ENCODE data around the gene F11. TPM values are rescaled to one million over a fixed set of nuclear protein-coding genes. Genes with fewer than 3 reads are reported as not detected.

Gene F11
- total RNA-seq, 4 donors from 2014 or later, result 0.48 to 0.67 TPM; not detected in 2

DNA sequence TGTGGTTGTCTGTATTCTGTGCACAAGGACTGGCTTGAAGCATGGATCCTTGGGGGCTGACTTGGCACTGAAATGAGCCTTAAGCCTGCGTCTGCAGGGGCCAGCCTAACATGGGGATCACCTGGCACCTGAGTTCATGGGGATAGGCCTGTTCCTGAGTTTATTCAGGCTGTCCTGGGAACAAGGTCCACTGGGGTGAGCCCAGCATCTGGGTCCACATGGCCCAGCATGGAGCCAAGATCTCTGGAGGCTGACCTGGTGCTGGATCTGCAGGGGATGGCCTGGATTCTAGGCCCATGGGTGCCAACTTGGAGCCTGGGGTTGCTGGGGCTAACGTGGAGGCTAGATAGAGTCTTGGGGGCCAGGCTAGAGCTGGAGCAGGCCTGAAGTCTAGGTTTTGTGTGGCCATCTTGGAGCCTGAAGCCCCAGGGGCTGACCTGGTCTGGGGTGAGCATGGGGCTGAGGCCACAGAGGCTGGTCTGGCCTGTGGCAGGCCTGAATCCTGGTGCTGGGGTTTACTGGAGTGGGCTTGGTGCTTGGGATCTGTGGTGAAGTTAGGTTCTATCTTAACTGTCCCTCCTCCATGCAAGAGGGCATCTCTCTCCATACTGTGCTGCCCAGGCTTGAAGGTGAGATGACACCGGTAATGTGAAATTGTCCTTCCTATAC is 39.3 kb upstream of the F11 start:
- Histone ChIP-seq H3K27ac (no peak overlapping the region), H3K27me3 (no peaks in the 10 kb centered on the region), H3K9me3 (no peaks in the 10 kb centered on the region), H3K4me3 (no peak overlapping the region), H3K4me1 (no peaks in the 10 kb centered on the region), H3K36me3 (no peaks in the 10 kb centered on the region)
- DNase-seq, result no peak
- TF ChIP-seq, protein P1, sequence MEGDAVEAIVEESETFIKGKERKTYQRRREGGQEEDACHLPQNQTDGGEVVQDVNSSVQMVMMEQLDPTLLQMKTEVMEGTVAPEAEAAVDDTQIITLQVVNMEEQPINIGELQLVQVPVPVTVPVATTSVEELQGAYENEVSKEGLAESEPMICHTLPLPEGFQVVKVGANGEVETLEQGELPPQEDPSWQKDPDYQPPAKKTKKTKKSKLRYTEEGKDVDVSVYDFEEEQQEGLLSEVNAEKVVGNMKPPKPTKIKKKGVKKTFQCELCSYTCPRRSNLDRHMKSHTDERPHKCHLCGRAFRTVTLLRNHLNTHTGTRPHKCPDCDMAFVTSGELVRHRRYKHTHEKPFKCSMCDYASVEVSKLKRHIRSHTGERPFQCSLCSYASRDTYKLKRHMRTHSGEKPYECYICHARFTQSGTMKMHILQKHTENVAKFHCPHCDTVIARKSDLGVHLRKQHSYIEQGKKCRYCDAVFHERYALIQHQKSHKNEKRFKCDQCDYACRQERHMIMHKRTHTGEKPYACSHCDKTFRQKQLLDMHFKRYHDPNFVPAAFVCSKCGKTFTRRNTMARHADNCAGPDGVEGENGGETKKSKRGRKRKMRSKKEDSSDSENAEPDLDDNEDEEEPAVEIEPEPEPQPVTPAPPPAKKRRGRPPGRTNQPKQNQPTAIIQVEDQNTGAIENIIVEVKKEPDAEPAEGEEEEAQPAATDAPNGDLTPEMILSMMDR (IDR thresholded peaks at IDR 0.05), result no peak
- TF ChIP-seq POLR2A (IDR thresholded peaks at IDR 0.05), result no peak
- intact Hi-C loops (cut with DNase I; ENCODE audit: low total_unique reads), result no loop called here

DNA sequence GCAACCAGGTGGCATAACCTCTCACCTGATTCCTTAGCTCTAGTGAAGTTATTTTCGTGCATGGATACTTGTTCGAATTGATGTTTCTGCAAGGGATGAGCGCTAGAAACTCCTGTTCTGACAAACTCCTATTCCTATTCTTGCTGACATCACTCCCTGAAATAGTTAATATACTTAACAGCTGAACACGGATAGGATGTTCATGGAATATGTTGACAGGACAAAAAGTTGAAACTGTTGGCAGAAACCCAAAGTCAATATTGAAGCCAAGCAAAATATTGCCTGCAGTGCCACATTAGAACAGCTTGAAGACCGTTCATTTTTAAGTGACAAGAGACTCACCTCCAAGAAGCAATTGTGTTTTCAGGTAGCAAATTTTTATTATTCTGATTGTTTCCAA is 38.8 kb upstream of the F11 start, which contains the start of gene KLKB1:
KLKB1 (plus strand) TSS at position 287 of the 400 bp plus-strand sequence. CDS start 689 bp downstream, outside the sequence.
- no peak within 1 kb of the TSS for H3K4me3 ChIP-seq

DNA sequence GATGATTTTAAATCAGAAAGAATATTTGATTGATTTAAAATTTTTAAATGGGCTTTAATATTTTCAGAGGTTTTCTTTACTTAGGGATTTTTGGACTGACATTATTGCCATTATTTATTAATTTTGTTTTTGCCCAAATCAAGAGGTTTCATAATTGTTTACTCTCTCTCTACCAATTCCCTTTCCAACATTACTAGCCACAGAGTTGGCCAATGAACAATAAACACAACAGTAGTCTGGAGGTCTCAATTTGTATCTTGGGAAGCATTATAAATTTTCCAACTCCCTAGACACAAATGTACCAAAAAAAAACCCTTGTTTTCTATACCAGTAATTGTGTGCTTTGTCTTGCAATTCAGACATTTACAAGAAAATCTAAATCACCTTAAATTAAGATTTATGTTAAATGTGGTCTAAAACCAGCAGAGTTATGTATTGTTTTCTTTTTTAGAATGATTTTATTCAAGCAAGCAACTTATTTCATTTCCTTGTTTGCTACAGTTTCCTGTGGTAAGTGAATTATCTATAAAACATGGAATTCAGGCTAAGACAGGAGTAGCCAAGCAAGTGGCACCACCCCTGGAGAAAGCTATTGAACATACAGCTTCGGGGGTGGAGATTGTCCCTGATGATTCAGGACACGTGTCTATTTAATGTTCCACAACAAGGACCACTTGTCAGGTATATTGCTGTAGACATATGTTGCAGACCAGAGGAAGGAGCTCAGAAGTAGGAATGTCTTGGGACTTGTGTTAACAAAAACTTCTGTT is 38.1 kb upstream of the F11 start:
- H3K27ac ChIP-seq, result no peak overlapping the region
- H3K36me3 ChIP-seq, result no peaks in the 10 kb centered on the region
- no peaks in the 10 kb centered on the region for H3K9me3 ChIP-seq
- H3K4me1 ChIP-seq, result no peaks in the 10 kb centered on the region
- no peak for DNase-seq
- H3K27me3 ChIP-seq, result no peaks in the 10 kb centered on the region
- no peak for TF ChIP-seq POLR2A (IDR thresholded peaks at IDR 0.05)
- TF ChIP-seq, protein P1 (IDR thresholded peaks at IDR 0.05), result no peak
- H3K4me3 ChIP-seq, result no peak overlapping the region
- intact Hi-C loops (cut with DNase I; ENCODE audit: low total_unique reads), result no loop called here

More for the DNA sequence above, 38.8 kb upstream of the F11 start, which contains the start of gene KLKB1:
- DNase-seq, result no peak
- Histone ChIP-seq H3K36me3 (no peaks in the 10 kb centered on the region), H3K27ac (no peak within 1 kb of the TSS), H3K4me1 (no peaks in the 10 kb centered on the region), H3K27me3 (no peaks in the 10 kb centered on the region), H3K9me3 (no peaks in the 10 kb centered on the region)
- intact Hi-C loops (cut with DNase I; ENCODE audit: low total_unique reads), result no loop called here
- no peak for TF ChIP-seq POLR2A (IDR thresholded peaks at IDR 0.05)
- TF ChIP-seq, protein P1 (IDR thresholded peaks at IDR 0.05), result no peak

DNA sequence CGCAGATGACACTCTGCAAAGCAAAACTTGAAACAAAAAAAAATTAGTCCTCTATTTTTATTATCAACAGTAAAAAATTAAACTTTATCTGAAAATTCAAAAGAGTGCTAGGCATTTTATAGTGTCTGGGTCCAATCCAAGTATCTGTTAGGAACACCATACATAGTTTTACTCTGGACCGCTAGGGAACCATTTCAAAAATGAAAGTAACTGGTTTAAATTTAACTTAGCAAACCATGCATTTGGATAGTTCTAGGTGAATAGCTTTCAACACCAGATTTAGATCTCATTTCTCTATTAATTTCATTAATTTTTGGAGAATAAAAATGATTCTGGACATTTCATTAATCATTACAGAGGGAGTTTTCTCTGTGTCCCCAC is 37.5 kb upstream of the F11 start:
- no peak for DNase-seq
- TF ChIP-seq, protein P1 (IDR thresholded peaks at IDR 0.05), result no peak
- TF ChIP-seq POLR2A (IDR thresholded peaks at IDR 0.05), result no peak
- no peak overlapping the region for H3K27ac ChIP-seq
- H3K36me3 ChIP-seq, result no peaks in the 10 kb centered on the region
- no peaks in the 10 kb centered on the region for H3K27me3 ChIP-seq
- intact Hi-C loops (cut with DNase I; ENCODE audit: low total_unique reads), result no loop called here
- H3K4me1 ChIP-seq, result no peaks in the 10 kb centered on the region
- no peak overlapping the region for H3K4me3 ChIP-seq
- H3K9me3 ChIP-seq, result no peaks in the 10 kb centered on the region

DNA sequence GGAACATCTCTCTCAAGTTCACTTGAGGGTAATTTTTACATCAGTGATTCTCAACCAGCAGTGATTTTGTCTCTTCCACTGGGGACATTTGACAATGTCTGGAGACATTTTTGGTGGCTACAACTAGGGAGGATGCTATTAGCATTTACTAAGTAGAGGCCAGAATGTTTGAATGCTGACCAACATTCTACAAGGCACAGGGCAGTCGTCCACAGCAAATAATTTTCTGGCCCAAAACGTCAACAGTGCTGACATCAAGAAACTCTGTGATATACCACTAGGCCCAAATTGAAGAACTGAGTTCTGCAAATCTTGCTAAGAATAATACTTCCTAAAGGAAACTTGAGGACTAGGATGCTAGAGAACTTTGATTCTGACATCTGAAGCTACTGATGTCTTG is 31.6 kb upstream of the F11 start:
- no peak overlapping the region for H3K4me3 ChIP-seq
- no peaks in the 10 kb centered on the region for H3K36me3 ChIP-seq
- no peak for DNase-seq
- no peak overlapping the region for H3K27ac ChIP-seq
- intact Hi-C loops (cut with DNase I; ENCODE audit: low total_unique reads), result no loop called here
- TF ChIP-seq POLR2A (IDR thresholded peaks at IDR 0.05), result no peak
- TF ChIP-seq, protein P1 (IDR thresholded peaks at IDR 0.05), result no peak
- H3K27me3 ChIP-seq, result no peaks in the 10 kb centered on the region
- H3K4me1 ChIP-seq, result peaks cover 0 to 5% of the 10 kb centered on the region in 2 donors
- no peaks in the 10 kb centered on the region for H3K9me3 ChIP-seq
